ENCODE measurements around the gene CACNA1I. TPM values are rescaled to one million over a fixed set of nuclear protein-coding genes. Genes with fewer than 3 reads are reported as not detected.

The CACNA1I gene
- total RNA-seq, 1 experiment from 2014 or later: 0.15 TPM

- TF ChIP-seq ZBTB33 (IDR thresholded peaks at IDR 0.05; ENCODE audit: extremely low read depth, insufficient replicate concordance, low read length): no peak
- TF ChIP-seq CEBPB (IDR thresholded peaks at IDR 0.05; ENCODE audit: low read depth): no peak
- no peak for TF ChIP-seq ZFX (IDR thresholded peaks at IDR 0.05)
- no peak for TF ChIP-seq JUND (IDR thresholded peaks at IDR 0.05)
- TF ChIP-seq ZNF274 (IDR thresholded peaks at IDR 0.05; ENCODE audit: low read depth, low read length): no peak
- no peak for TF ChIP-seq FOSL1 (IDR thresholded peaks at IDR 0.05; ENCODE audit: low read depth)
- TF ChIP-seq EZH2 (IDR thresholded peaks at IDR 0.05): no peak
- TF ChIP-seq SRF (IDR thresholded peaks at IDR 0.05; ENCODE audit: low read depth): no peak
- no peak for TF ChIP-seq POLR2A (IDR thresholded peaks at IDR 0.05; ENCODE audit: borderline replicate concordance, extremely low read depth, insufficient read depth, insufficient read length)
- TF ChIP-seq POLR2AphosphoS5 (IDR thresholded peaks at IDR 0.05; ENCODE audit: low read depth, low read length): no peak
- no peak for TF ChIP-seq RAD21 (IDR thresholded peaks at IDR 0.05; ENCODE audit: low read depth)
- no peak for TF ChIP-seq ATF3 (IDR thresholded peaks at IDR 0.05)
- TF ChIP-seq SP1 (IDR thresholded peaks at IDR 0.05; ENCODE audit: low read depth): no peak
Measured at GRCh38 chr22:39664485-39665200, 94.1 kb downstream of the CACNA1I start (continued).

GRCh38 chr22:39665229-39665628 lies 94.7 kb downstream of the CACNA1I start:
- DNase-seq (ENCODE audit: low read depth, low spot score): no peak
- intact Hi-C loops (cut with micrococcal nuclease): no loop called here
- H3K9me3 ChIP-seq (ENCODE audit: control insufficient read depth in 1 of 2, insufficient read depth in 1 of 2, low read depth in 1 of 2, low read length in 2 of 2): no peaks in the 10 kb centered on the region
- POLR2A ChIA-PET: no interaction called here
- no peaks in the 10 kb centered on the region for H3K27me3 ChIP-seq (ENCODE audit: insufficient read depth, low read length)
- CTCF ChIA-PET: no interaction called here
- no peak overlapping the region for H3K9ac ChIP-seq (ENCODE audit: low read length)
- H3K9me2 ChIP-seq (ENCODE audit: insufficient read depth): no peaks in the 10 kb centered on the region
- H4K20me1 ChIP-seq (ENCODE audit: insufficient read depth): no peaks in the 10 kb centered on the region
- no peak overlapping the region for H3K27ac ChIP-seq (ENCODE audit: low read depth, low read length)
- peaks cover 0 to 8% of the 10 kb centered on the region in 2 experiments; a peak in 1 of 4 replicates for H3K4me1 ChIP-seq (ENCODE audit: control insufficient read depth in 1 of 2, insufficient read depth in 2 of 2, low read length in 2 of 2)
- no peak overlapping the region for H3K4me3 ChIP-seq (replicated peaks in 1 of 2; ENCODE audit: low read depth in 1 of 2, low read length in 2 of 2)
- no peaks in the 10 kb centered on the region for H3K79me2 ChIP-seq (ENCODE audit: insufficient read depth, low read length)
- no TSS peak for BruUV-seq (replicated peaks)
- RAD21 ChIA-PET (ENCODE audit: low non-redundant PET in 1 of 2, low total read pairs in 2 of 2, uncharacterized antibody in 2 of 2, unreplicated experiment in 2 of 2): no interaction called here
- ATAC-seq: no peak
- H3K36me3 ChIP-seq (ENCODE audit: control insufficient read depth in 1 of 2, insufficient read depth in 2 of 2, low read length in 2 of 2): no peaks in the 10 kb centered on the region
- H3K4me2 ChIP-seq (ENCODE audit: low read length): no peak overlapping the region
- H2AFZ ChIP-seq (ENCODE audit: low read depth, low read length, poor library complexity, severe bottlenecking): no peak overlapping the region
- TF ChIP-seq ZBTB33 (IDR thresholded peaks at IDR 0.05; ENCODE audit: extremely low read depth, insufficient replicate concordance, low read length): no peak
- no peak for TF ChIP-seq REST (IDR thresholded peaks at IDR 0.05; ENCODE audit: low read depth)
- no peak for TF ChIP-seq SP1 (IDR thresholded peaks at IDR 0.05; ENCODE audit: low read depth)
- no peak for TF ChIP-seq SRF (IDR thresholded peaks at IDR 0.05; ENCODE audit: low read depth)
- TF ChIP-seq ATF3 (IDR thresholded peaks at IDR 0.05): no peak
- TF ChIP-seq TCF7L2 (IDR thresholded peaks at IDR 0.05; ENCODE audit: borderline replicate concordance, extremely low read depth, insufficient read depth, insufficient read length): no peak
- no peak for TF ChIP-seq ZFX (IDR thresholded peaks at IDR 0.05)
- no peak for TF ChIP-seq ZNF274 (IDR thresholded peaks at IDR 0.05; ENCODE audit: low read depth, low read length)
- no peak for TF ChIP-seq FOSL1 (IDR thresholded peaks at IDR 0.05; ENCODE audit: low read depth)
- TF ChIP-seq POLR2AphosphoS5 (IDR thresholded peaks at IDR 0.05; ENCODE audit: low read depth, low read length): no peak
- no peak for TF ChIP-seq EGR1 (IDR thresholded peaks at IDR 0.05; ENCODE audit: low read depth)
